Psoas muscle (tissue), 8 donors: Measurements from ENCODE around the gene SH3D21. TPM values are rescaled to one million over a fixed set of nuclear protein-coding genes. Genes with fewer than 3 reads are reported as not detected.
A peak's percentile ranks its signal among the peaks of the same experiment; 100 is the strongest.

Source experiments
- ATAC-seq, 4 donors: fragments of 200-7000 bp; cut with Tn5 transposase; one replicate each; pipeline ENCODE4 v1.9.1; 2020; ENCODE audit warnings: moderate library complexity in 3 of 4, mild to moderate bottlenecking in 2 of 4
- DNase-seq, 2 donors: peaks; one replicate each; pipeline ENCODE4 v3.0.0-alpha.2; 2020
- H3K27ac ChIP-seq: fragments of 200-600 bp; one replicate; pipeline ENCODE4 v1.8.0; 2022
- H3K27me3 ChIP-seq, 3 donors: fragments of 200-600 bp in 1 of 3; one replicate each; pipeline versions ENCODE4 v1.6.1 to v1.8.0; 2013 to 2022; ENCODE audit warnings: low read length in 2 of 3, mild to moderate bottlenecking in 2 of 3, moderate library complexity in 1 of 3; ENCODE audit not compliant: insufficient read depth in 3 of 3
- H3K36me3 ChIP-seq, 2 donors: fragments of 200-600 bp in 1 of 2; one replicate each; pipeline versions ENCODE4 v1.6.1 to v1.8.0; 2013 to 2022; ENCODE audit warnings: low read depth in 1 of 2, mild to moderate bottlenecking in 1 of 2, moderate library complexity in 1 of 2; ENCODE audit not compliant: insufficient read depth in 1 of 2
- H3K4me1 ChIP-seq: fragments of 200-600 bp; one replicate; pipeline ENCODE4 v1.8.0; 2022
- H3K4me3 ChIP-seq: fragments of 200-600 bp; one replicate; pipeline ENCODE4 v1.8.0; 2022; ENCODE audit warnings: mild to moderate bottlenecking
- H3K9me3 ChIP-seq: fragments of 200-600 bp; one replicate; pipeline ENCODE4 v1.8.0; 2022
- WGBS, 3 donors: extraction: QIAGEN DNeasy Blood & Tissue Kit; methylation state at CpG; one replicate each; pipeline versions ENCODE4 v1.1.6 to v1.1.7; 2013; 5-methylcytosine and 5-hydroxymethylcytosine counted together
- intact Hi-C, 2 donors: fragments of 100-400 bp; cut with DNase I; formaldehyde crosslinking; loops; one replicate each; pipeline versions ENCODE4 v1.11.0 to v1.14.2; 2022
- polyA plus RNA-seq, 3 donors: library from polyadenylated mRNA; stranded (reverse); fragments of 200-250 nt; gene quantifications; one replicate each; pipeline ENCODE4 v1.2.3, GENCODE V29; 2013
- total RNA-seq, 4 donors: library from RNA; stranded (reverse); fragmentation: NEBNext Ultra II Directional in 2 of 4; extraction: Animal tissue kit (Norgen Biotek cat#: 25700) in 2 of 4; gene quantifications; one replicate each; pipeline versions ENCODE4 v1.2.1 to v1.2.4, GENCODE V29; 2021 to 2023
- TF ChIP-seq, protein P1 (sequence below): fragments of 200-600 bp; IDR thresholded peaks from one replicate; pipeline ENCODE4 v1.8.0; 2022; ENCODE audit warnings: antibody characterized with exemption
- donor health status: healthy with polysubstance abuse.
- donor health status: DM: no; HTN: no; CAD: no; lungs with moderate emphysema.
- donor health status: Bipolar disorder and iron deficiency.
- donor health status: healthy.
- donor health status: DM: yes; HTN: yes; CAD: no.
- donor health status: DM: no; HTN: no; CAD: no.
- donor health status: DM: no; HTN: no; CAD: no.
- donor health status: DM: yes; HTN: yes; CAD: no.

Gene SH3D21
- total and polyA plus RNA-seq, 7 donors, result 0.36 to 1.1 (median 0.88) TPM

DNA sequence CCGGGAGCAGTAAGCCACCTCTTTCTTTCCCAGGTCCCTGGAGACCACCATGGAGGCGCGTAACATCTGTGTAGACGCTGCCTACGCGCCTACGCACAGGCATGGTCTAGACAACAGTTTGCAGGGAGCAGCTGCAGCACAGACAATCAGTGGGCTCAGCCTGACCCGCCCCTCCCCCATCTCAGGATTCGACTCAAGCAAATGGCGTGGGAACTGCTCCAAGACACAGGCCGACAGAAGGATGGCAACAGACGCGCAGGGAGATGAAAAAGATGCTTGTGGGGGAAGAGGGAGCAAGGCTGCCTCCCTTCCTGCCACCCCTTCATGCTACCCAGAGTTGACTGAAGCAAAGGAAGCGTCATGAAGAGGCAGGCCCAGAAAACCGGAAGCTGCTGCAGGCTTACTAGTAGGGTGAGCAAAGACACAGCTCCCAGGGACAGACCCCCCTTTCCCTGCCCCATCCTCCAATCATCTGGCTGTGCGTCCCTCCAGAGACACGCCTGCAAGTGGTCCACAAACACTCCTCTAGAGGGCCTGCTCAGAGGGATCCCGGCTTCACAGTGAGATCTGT lies 60.0 kb downstream of the SH3D21 start:
- Histone ChIP-seq H3K4me3 (no peak overlapping the region), H3K36me3 (peaks cover 3 to 57% of the 10 kb centered on the region in 2 donors), H3K27me3 (no peaks in the 10 kb centered on the region), H3K9me3 (no peaks in the 10 kb centered on the region), H3K4me1 (peaks cover 47% of the 10 kb centered on the region), H3K27ac (peak overlapping the region; percentile 24)
- peak in 2 of 4 donors; percentile 20 to 23 for ATAC-seq
- DNase-seq, result peak in 1 of 2 donors; percentile 69
- TF ChIP-seq, protein P1, sequence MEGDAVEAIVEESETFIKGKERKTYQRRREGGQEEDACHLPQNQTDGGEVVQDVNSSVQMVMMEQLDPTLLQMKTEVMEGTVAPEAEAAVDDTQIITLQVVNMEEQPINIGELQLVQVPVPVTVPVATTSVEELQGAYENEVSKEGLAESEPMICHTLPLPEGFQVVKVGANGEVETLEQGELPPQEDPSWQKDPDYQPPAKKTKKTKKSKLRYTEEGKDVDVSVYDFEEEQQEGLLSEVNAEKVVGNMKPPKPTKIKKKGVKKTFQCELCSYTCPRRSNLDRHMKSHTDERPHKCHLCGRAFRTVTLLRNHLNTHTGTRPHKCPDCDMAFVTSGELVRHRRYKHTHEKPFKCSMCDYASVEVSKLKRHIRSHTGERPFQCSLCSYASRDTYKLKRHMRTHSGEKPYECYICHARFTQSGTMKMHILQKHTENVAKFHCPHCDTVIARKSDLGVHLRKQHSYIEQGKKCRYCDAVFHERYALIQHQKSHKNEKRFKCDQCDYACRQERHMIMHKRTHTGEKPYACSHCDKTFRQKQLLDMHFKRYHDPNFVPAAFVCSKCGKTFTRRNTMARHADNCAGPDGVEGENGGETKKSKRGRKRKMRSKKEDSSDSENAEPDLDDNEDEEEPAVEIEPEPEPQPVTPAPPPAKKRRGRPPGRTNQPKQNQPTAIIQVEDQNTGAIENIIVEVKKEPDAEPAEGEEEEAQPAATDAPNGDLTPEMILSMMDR, result no peak
- intact Hi-C loops, result loop anchor here in 1 of 2 donors (5.0 kb wide), 1 partner anchor 64 kb away; no protein-coding TSS in a partner anchor
- 33 to 44% (median 33%) methylated on average over 18 of the region's 18 CpGs for WGBS, 3 donors

DNA sequence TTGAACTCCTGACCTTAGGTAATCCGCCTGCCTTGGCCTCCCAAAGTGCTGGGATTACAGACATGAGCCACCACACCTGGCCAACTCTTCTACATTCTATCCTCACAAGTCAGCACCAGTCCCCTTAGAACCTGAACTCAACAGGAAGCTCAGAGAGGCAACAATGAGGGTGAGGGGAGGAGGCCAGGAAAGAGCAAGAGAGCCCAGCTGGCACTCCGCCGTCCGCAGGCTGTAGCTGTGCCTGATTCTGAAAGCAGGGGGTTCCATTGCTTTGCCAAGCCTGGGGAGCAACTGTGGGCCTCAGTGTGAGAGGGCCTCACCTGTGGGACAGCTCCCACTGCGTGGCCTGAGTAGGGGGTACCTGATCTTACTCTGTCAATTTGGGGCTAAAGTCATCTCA lies 60.9 kb downstream of the SH3D21 start:
- Histone ChIP-seq H3K27ac (peak overlapping the region; percentile 16), H3K4me3 (no peak overlapping the region), H3K9me3 (no peaks in the 10 kb centered on the region), H3K4me1 (peaks cover 56% of the 10 kb centered on the region), H3K36me3 (peaks cover 3 to 48% of the 10 kb centered on the region in 2 donors), H3K27me3 (no peaks in the 10 kb centered on the region)
- no peak for DNase-seq
- 72 to 77% (median 77%) methylated on average over 5 of the region's 5 CpGs for WGBS, 3 donors
- intact Hi-C loops, result loop anchor here in 1 of 2 donors (5.0 kb wide), 1 partner anchor 65 kb away; no protein-coding TSS in a partner anchor
- ATAC-seq, result no peak
- TF ChIP-seq, protein P1, result no peak

DNA sequence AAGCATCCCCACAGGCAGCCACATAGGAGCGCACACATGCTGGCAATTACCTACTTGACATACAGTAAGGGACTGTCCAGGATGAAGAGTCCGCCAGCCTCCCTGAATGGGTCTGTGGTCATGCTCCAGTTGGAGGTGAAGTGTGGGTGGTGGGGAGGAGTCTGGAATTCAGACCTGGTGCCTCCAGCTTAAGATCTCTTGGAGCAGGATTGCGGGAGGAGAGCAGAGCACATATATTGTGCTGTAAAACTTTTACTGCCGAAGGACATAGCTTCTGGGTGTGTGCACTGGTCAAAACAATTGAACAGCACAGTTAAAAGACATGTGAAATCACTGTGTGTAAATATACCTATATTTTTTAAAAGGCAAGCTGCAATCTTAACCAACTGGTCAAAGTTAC lies 61.6 kb downstream of the SH3D21 start:
- peaks cover 3 to 45% of the 10 kb centered on the region in 2 donors for H3K36me3 ChIP-seq
- no peaks in the 10 kb centered on the region for H3K27me3 ChIP-seq
- H3K9me3 ChIP-seq, result no peaks in the 10 kb centered on the region
- H3K27ac ChIP-seq, result no peak overlapping the region
- H3K4me3 ChIP-seq, result no peak overlapping the region
- TF ChIP-seq, protein P1, result no peak
- DNase-seq (no peak), ATAC-seq (no peak)
- H3K4me1 ChIP-seq, result peaks cover 63% of the 10 kb centered on the region
- intact Hi-C loops, result loop anchor here in 1 of 2 donors (5.0 kb wide), 1 partner anchor 65 kb away; no protein-coding TSS in a partner anchor
- WGBS, 3 donors, result 86 to 91% (median 91%) methylated on average over 4 of the region's 4 CpGs

DNA sequence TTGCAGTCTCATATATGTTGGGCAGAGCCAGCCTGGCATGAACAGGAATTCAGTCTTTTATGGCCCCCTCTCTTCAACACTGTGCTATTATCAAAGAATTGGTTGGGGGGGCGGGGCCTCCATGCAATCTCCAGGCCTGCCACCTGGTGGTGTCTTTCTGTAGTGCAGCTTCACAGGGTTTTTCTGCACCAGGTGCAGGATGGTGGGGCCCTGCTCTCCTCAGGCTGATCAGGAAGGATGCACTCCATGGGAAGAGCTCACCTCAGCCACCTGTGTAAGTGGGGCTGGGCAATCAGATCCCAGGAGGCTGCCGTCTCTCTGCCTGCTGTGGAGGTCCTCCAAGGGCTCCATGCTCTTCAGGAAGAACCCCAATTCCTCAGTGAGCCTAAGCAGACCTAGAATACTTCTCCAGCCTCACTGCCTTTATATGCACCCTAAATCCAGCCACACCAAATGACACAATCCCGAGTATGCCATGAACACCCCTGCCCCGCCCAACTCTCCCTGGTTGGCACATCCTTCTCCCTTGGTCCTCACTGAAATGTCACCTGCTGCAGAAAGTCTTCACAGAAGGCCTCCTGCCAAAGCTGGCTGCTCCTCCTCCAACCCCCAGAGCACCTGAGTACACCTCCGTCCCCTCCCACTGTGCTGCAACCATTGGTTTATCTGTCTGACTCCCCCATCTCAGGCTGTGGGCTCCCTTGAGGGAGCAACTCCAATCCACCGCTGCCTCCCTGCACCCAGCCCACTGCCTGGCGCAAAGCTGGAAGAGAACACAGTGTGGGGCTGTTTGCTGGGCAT lies 63.1 kb downstream of the SH3D21 start:
- H3K9me3 ChIP-seq, result no peaks in the 10 kb centered on the region
- H3K27me3 ChIP-seq, result no peaks in the 10 kb centered on the region
- peaks cover 78% of the 10 kb centered on the region for H3K4me1 ChIP-seq
- WGBS, 3 donors, result 63 to 65% (median 65%) methylated on average over 7 of the region's 7 CpGs
- DNase-seq, result peak; percentile 70 to 80
- TF ChIP-seq, protein P1, result peak; percentile 98
- H3K27ac ChIP-seq, result peak overlapping the region; percentile 46
- no peak overlapping the region for H3K4me3 ChIP-seq
- H3K36me3 ChIP-seq, result peaks cover 3 to 40% of the 10 kb centered on the region in 2 donors
- ATAC-seq, result peak; percentile 40 to 58 (median 42)
- intact Hi-C loops, result loop anchor here in 1 of 2 donors (5.0 kb wide), 1 partner anchor 67 kb away; no protein-coding TSS in a partner anchor

Other genes with a start within 250 kb of the SH3D21 start
- gene TEKT2, start 222.3 kb upstream of the SH3D21 start, total RNA-seq, result not detected
- gene TEKT2, start 222.3 kb upstream of the SH3D21 start, polyA plus RNA-seq, result under 1 TPM in 2 of 3 donors, not detected in 1; 0.03 to 0.04 TPM
- gene ADPRS, start 217.5 kb upstream of the SH3D21 start, total RNA-seq, result 10 to 100 TPM; 20.5 to 40.2 (median 28.8) TPM
- 10 to 100 TPM; 41.4 to 56.4 (median 45.3) TPM for gene ADPRS, start 217.5 kb upstream of the SH3D21 start, polyA plus RNA-seq
- under 1 TPM; 0.15 to 0.41 (median 0.30) TPM for gene COL8A2, start 181.1 kb upstream of the SH3D21 start, total RNA-seq
- under 1 TPM; 0.06 to 0.12 (median 0.10) TPM for gene COL8A2, start 181.1 kb upstream of the SH3D21 start, polyA plus RNA-seq
- gene TRAPPC3, start 156.9 kb upstream of the SH3D21 start, total RNA-seq, result 10 to 100 TPM; 34.8 to 44.4 (median 38.7) TPM
- 10 to 100 TPM; 43.8 to 91.8 (median 73.0) TPM for gene TRAPPC3, start 156.9 kb upstream of the SH3D21 start, polyA plus RNA-seq
- 100 to 1,000 TPM; 209 to 230 (median 215) TPM for gene MAP7D1, start 150.2 kb upstream of the SH3D21 start, total RNA-seq
- 100 to 1,000 TPM; 117 to 342 (median 165) TPM for gene MAP7D1, start 150.2 kb upstream of the SH3D21 start, polyA plus RNA-seq
- 100 to 1,000 TPM in 3 of 4 donors, 10 to 100 TPM in 1; 96.6 to 159 (median 124) TPM for gene THRAP3, start 81.9 kb upstream of the SH3D21 start, total RNA-seq
- 10 to 100 TPM; 45.8 to 92.9 (median 80.3) TPM for gene THRAP3, start 81.9 kb upstream of the SH3D21 start, polyA plus RNA-seq
- 1 to 10 TPM; 3.3 to 8.2 (median 5.6) TPM for gene EVA1B, start 17.3 kb downstream of the SH3D21 start, total RNA-seq
- 10 to 100 TPM in 1 of 3 donors, 1 to 10 TPM in 2; 2.6 to 13.7 (median 6.9) TPM for gene EVA1B, start 17.3 kb downstream of the SH3D21 start, polyA plus RNA-seq
- gene STK40, start 79.6 kb downstream of the SH3D21 start, total RNA-seq, result 100 to 1,000 TPM in 3 of 4 donors, 10 to 100 TPM in 1; 84.4 to 218 (median 145) TPM
- gene STK40, start 79.6 kb downstream of the SH3D21 start, polyA plus RNA-seq, result 100 to 1,000 TPM in 2 of 3 donors, 10 to 100 TPM in 1; 93.0 to 312 (median 182) TPM
- gene LSM10, start 91.5 kb downstream of the SH3D21 start, total RNA-seq, result 100 to 1,000 TPM in 1 of 4 donors, 10 to 100 TPM in 3; 80.3 to 102 (median 95.6) TPM
- 100 to 1,000 TPM; 134 to 246 (median 156) TPM for gene LSM10, start 91.5 kb downstream of the SH3D21 start, polyA plus RNA-seq
- 1 to 10 TPM; 3.1 to 4.6 (median 4.3) TPM for gene OSCP1, start 144.1 kb downstream of the SH3D21 start, total RNA-seq
- 1 to 10 TPM; 2.5 to 5.5 (median 4.2) TPM for gene OSCP1, start 144.1 kb downstream of the SH3D21 start, polyA plus RNA-seq
- 100 to 1,000 TPM; 127 to 141 (median 131) TPM for gene MRPS15, start 158.0 kb downstream of the SH3D21 start, total RNA-seq
- 100 to 1,000 TPM; 233 to 279 (median 247) TPM for gene MRPS15, start 158.0 kb downstream of the SH3D21 start, polyA plus RNA-seq
- 1 to 10 TPM; 1.9 to 6.5 (median 4.1) TPM for gene CSF3R, start 176.5 kb downstream of the SH3D21 start, total RNA-seq
- 1 to 10 TPM in 1 of 3 donors, under 1 TPM in 2; 0.52 to 1.6 (median 0.73) TPM for gene CSF3R, start 176.5 kb downstream of the SH3D21 start, polyA plus RNA-seq